Neural crest cell (in vitro differentiated cells): ENCODE measurements around the gene GAPVD1. TPM values are rescaled to one million over a fixed set of nuclear protein-coding genes. Genes with fewer than 3 reads are reported as not detected.

Experiments used
- DNase-seq: peaks from one replicate; pipeline ENCODE4 v3.0.0; 2021; ENCODE audit warnings: low read depth, mixed read lengths, low spot score
- H3K27ac Mint-ChIP-seq: one replicate; pipeline ENCODE4 v1.8.0; 2021; ENCODE audit warnings: mild to moderate bottlenecking, mixed read lengths; ENCODE audit not compliant: unreplicated experiment
- H3K27me3 Mint-ChIP-seq: 2 replicates; pipeline ENCODE4 v1.8.0; 2021; ENCODE audit warnings: low read depth, mild to moderate bottlenecking, mixed read lengths
- H3K36me3 Mint-ChIP-seq: 2 replicates; pipeline ENCODE4 v1.8.0; 2021; ENCODE audit warnings: low read depth, mild to moderate bottlenecking, mixed read lengths
- H3K4me1 Mint-ChIP-seq: 2 replicates; pipeline ENCODE4 v1.8.0; 2021; ENCODE audit warnings: mixed read lengths
- H3K4me3 Mint-ChIP-seq: one replicate; pipeline ENCODE4 v1.8.0; 2021; ENCODE audit warnings: mild to moderate bottlenecking, mixed read lengths
- H3K9me3 Mint-ChIP-seq: 2 replicates; pipeline ENCODE4 v1.8.0; 2021; ENCODE audit warnings: mixed read lengths
- CTCF ChIP-seq: fragments of 200-600 bp; sonication (generic); conservative IDR thresholded peaks from 2 replicates; pipeline ENCODE4 v1.5.0; 2021; ENCODE audit warnings: antibody characterized with exemption, mild to moderate bottlenecking
- total RNA-seq: library from RNA; stranded (reverse); gene quantifications from 2 replicates; pipeline ENCODE4 v1.2.1, GENCODE V29; 2021

Gene GAPVD1
- total RNA-seq, 1 donor from 2014 or later, result 41.3 TPM

GRCh38 chr9:125239631-125240597 lies 21.7 kb upstream of the GAPVD1 start:
- Mint-ChIP-seq H3K9me3 (no peaks in the 10 kb centered on the region), H3K4me1 (peaks cover 55% of the 10 kb centered on the region), H3K27me3 (peaks cover 4% of the 10 kb centered on the region), H3K27ac (peak overlapping the region; percentile 98), H3K36me3 (peaks cover 35% of the 10 kb centered on the region), H3K4me3 (peak overlapping the region; percentile 99)
- TF ChIP-seq CTCF, result no peak
- no peak for DNase-seq

GRCh38 chr9:125240649-125240999 lies 21.0 kb upstream of the GAPVD1 start:
- no peak for DNase-seq
- H3K27ac Mint-ChIP-seq, result peak overlapping the region; percentile 98
- H3K9me3 Mint-ChIP-seq, result no peaks in the 10 kb centered on the region
- H3K4me1 Mint-ChIP-seq, result peaks cover 50% of the 10 kb centered on the region
- peak overlapping the region; percentile 99 for H3K4me3 Mint-ChIP-seq
- TF ChIP-seq CTCF, result no peak
- H3K27me3 Mint-ChIP-seq, result peaks cover 4% of the 10 kb centered on the region
- H3K36me3 Mint-ChIP-seq, result peaks cover 30% of the 10 kb centered on the region

DNA sequence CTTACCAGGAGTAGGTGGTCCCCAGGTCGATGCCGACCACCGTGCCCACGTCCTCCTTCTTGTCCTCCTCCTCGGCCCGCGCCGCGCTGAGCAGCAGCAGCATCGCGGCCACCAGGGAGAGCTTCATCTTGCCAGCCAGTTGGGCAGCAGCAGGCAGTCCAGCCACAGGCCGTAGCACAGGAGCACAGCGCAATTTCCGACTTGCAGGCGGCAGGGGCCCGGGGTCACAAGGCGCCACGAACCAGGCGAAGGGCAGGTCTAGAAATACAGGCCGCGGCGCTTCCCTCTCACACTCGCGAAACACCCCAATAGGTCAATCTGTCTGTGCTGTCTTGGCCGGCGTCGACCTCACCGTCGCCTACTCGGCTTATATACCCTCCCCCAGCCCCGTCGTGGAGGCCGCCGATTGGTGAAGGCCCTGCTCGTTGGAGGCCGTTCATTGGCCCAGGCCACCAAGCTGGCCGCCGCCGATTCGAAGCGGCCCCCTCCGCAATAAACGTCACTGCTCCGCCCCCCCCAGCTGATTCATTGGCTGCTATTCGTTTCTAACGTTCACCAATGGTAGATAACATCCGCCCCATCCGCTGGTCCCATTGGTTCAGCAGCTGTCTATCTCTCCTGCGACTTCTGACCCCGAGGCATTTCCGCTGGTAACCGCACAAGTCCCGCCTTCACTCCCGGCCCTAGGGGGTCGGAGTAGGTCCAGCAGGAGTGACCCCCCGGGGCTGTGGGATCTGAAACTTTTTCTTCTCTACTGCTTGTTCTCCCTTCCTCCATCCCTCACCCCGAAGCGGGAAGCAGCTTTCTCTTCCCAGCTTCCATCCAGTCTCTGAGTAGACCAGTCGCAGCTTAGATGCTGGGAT lies 20.4 kb upstream of the GAPVD1 start, which contains the start of gene HSPA5:
HSPA5 (minus strand) TSS at position 344 of the 863 bp plus-strand sequence; CDS start at position 127, 217 bp downstream.
- Mint-ChIP-seq H3K9me3 (no peaks in the 10 kb centered on the region), H3K4me1 (peaks cover 45% of the 10 kb centered on the region), H3K4me3 (peak within 1 kb of the TSS; percentile 99), H3K27me3 (peaks cover 4% of the 10 kb centered on the region), H3K36me3 (peaks cover 25% of the 10 kb centered on the region), H3K27ac (peak within 1 kb of the TSS; percentile 98)
- TF ChIP-seq CTCF, result peak; percentile 45
- DNase-seq, result peak; percentile 98

DNA sequence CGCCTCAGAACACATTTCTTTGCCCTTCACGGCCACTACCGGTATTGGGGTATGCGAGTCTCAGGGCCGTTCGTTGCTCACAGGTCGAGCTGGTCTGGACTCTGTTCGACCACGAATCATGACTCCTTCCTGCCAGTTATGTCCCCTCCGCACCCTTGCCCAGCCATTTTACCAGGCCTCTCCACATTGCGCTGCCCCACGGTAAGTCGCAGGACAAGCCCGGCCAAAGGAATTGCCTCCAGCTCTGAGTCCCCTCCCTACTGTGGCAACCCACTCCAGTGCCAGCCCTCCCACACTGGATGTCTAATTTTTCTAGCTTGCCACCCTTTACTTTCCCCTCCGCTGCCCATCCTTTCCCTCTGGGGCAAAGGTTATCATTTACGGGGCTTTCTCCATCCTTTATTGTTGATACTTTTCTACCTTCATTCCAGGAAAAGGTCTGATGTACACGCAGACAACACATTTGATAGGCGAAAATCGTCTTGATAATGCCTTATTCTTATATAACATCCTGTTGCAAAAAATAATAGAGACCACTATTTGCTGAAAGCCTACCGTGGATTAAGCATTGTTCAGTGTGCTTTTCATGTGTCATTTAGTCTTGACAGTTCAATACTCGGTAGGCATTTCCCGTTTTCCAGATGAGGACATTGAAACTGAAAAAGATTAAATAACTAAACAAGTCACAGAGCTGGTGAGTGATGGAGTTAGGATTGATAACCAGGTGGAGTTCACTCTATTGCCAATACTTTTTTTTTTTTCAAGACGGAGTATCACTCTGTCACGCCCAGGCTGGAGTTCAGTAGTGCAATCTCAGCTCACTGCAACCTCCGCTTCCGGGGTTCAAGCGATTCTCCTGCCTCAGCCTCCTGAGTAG lies 19.5 kb upstream of the GAPVD1 start:
- peak overlapping the region; percentile 97 for H3K27ac Mint-ChIP-seq
- DNase-seq, result no peak

More for the DNA sequence above, 19.5 kb upstream of the GAPVD1 start:
- TF ChIP-seq CTCF, result no peak
- peaks cover 4% of the 10 kb centered on the region for H3K27me3 Mint-ChIP-seq
- H3K36me3 Mint-ChIP-seq, result peaks cover 18% of the 10 kb centered on the region
- peak overlapping the region; percentile 99 for H3K4me3 Mint-ChIP-seq
- H3K9me3 Mint-ChIP-seq, result no peaks in the 10 kb centered on the region
- H3K4me1 Mint-ChIP-seq, result peaks cover 36% of the 10 kb centered on the region
